KMS-11 (cell line): ENCODE results near the gene DENND5B.

ENCODE experiments used
- H2AFZ ChIP-seq: fragments of 200-600 bp; sonication (generic); 2 replicates; pipeline ENCODE4 v1.6.1; 2016; ENCODE audit warnings: antibody characterized with exemption, mixed run types, low read depth
- H3K27ac ChIP-seq: fragments of 200-600 bp; sonication (generic); 2 replicates; pipeline ENCODE4 v1.6.1; 2016; ENCODE audit warnings: mild to moderate bottlenecking, mixed run types
- H3K27me3 ChIP-seq: fragments of 200-600 bp; sonication (generic); 2 replicates; pipeline ENCODE4 v1.6.1; 2017; ENCODE audit warnings: mild to moderate bottlenecking, low read depth, mixed run types, moderate library complexity; ENCODE audit not compliant: insufficient read depth
- H3K36me3 ChIP-seq: fragments of 200-600 bp; sonication (generic); 2 replicates; pipeline ENCODE4 v1.6.1; 2017; ENCODE audit warnings: mild to moderate bottlenecking, mixed run types; ENCODE audit not compliant: insufficient read depth
- H3K4me1 ChIP-seq: fragments of 200-600 bp; sonication (generic); 2 replicates; pipeline ENCODE4 v1.6.1; 2016; ENCODE audit warnings: mild to moderate bottlenecking, low read depth, mixed run types; ENCODE audit not compliant: poor library complexity, severe bottlenecking
- H3K4me2 ChIP-seq: fragments of 200-600 bp; sonication (generic); 2 replicates; pipeline ENCODE4 v1.7.0; 2016; ENCODE audit warnings: mild to moderate bottlenecking, mixed run types
- H3K4me3 ChIP-seq: fragments of 200-600 bp; sonication (generic); IDR thresholded peaks from 2 replicates; pipeline ENCODE4 v1.6.1; 2017; ENCODE audit warnings: low read depth, low read length, mixed read lengths; ENCODE audit not compliant: insufficient read depth
- H3K79me2 ChIP-seq: fragments of 200-600 bp; sonication (generic); 2 replicates; pipeline ENCODE4 v1.6.1; 2016; ENCODE audit warnings: low read depth, mixed run types; ENCODE audit not compliant: insufficient read depth
- H3K9ac ChIP-seq: fragments of 200-600 bp; sonication (generic); 2 replicates; pipeline ENCODE4 v1.6.1; 2016; ENCODE audit warnings: mild to moderate bottlenecking, mixed run types
- H4K20me1 ChIP-seq: fragments of 200-600 bp; sonication (generic); 2 replicates; pipeline ENCODE4 v1.6.1; 2016; ENCODE audit warnings: mild to moderate bottlenecking, mixed run types; ENCODE audit not compliant: insufficient read depth
- TF ChIP-seq, protein P1 (sequence below): fragments of 200-600 bp; sonication (generic); conservative IDR thresholded peaks from 2 replicates; pipeline ENCODE4 v1.6.1; 2017; ENCODE audit warnings: low read depth, mild to moderate bottlenecking, antibody characterized with exemption, low read length, moderate library complexity, mixed read lengths

DENND5B gene

DNA sequence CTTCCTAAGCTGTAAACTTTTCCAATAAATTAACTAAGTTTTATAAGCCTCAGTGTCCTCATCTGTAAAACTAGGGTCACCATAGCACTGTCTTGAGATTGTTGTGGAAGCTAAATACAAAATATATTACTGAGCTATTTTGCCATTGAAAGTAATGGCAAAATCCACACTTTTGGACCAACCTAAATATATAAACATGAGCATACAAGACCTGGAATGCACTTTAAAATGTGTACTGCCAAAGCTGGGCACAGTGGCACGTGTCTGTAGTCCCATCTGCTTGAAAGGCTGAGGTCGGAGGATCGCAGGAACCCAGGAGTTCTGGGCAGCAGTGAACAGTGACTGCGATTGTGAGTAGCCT lies 235.2 kb downstream of the DENND5B start:
- Histone ChIP-seq H3K9ac (no peak overlapping the region), H3K27ac (no peak overlapping the region), H3K27me3 (no peaks in the 10 kb centered on the region), H3K79me2 (no peaks in the 10 kb centered on the region), H3K4me2 (no peak overlapping the region), H3K4me3 (no peak overlapping the region), H3K36me3 (no peaks in the 10 kb centered on the region), H2AFZ (no peak overlapping the region), H3K4me1 (no peaks in the 10 kb centered on the region), H4K20me1 (no peaks in the 10 kb centered on the region)
- TF ChIP-seq, protein P1, sequence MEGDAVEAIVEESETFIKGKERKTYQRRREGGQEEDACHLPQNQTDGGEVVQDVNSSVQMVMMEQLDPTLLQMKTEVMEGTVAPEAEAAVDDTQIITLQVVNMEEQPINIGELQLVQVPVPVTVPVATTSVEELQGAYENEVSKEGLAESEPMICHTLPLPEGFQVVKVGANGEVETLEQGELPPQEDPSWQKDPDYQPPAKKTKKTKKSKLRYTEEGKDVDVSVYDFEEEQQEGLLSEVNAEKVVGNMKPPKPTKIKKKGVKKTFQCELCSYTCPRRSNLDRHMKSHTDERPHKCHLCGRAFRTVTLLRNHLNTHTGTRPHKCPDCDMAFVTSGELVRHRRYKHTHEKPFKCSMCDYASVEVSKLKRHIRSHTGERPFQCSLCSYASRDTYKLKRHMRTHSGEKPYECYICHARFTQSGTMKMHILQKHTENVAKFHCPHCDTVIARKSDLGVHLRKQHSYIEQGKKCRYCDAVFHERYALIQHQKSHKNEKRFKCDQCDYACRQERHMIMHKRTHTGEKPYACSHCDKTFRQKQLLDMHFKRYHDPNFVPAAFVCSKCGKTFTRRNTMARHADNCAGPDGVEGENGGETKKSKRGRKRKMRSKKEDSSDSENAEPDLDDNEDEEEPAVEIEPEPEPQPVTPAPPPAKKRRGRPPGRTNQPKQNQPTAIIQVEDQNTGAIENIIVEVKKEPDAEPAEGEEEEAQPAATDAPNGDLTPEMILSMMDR, result no peak

DNA sequence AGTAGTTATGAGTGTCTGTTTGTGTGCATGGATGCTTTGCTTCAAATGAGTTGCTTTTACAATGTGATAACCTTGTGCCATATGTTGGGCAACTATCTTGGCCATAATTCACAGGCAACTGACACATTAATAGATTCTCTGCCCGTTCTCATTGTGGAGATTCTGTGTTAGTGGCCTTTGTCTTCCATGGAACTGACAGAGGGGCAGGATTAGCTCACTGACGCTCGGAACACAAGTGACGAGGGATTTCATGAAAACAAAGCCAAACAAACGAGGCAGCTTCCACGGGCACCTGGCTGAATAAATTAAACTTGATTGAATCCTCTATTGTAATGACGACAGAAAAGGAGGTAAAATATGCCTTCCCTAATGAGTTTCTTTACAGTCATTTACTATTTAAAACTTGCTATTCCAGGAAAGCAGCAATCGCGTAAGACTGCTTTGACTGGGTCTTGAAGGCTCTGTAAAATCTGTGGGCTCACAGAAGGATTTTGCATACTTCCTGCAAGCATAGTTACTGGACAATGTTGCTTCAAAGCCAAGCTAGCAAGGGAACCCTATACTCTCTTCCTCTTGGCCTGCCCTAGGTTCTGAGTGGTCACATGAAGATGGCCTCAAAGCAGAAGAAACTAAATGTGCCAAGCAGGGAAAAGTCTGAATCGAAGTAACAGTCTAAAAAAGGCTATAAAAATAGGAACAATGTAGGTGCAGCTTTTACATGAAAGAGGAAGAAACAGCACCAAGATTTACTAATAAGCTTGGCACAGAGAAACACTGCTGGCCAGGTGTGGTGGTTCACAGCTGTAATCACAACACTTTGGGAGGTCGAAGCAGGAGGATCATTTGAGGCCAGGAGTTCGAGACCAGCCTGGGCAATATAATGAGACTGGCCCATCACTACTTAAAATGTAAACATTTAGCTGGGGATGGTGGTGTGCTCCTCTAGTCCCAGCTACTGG lies 236.9 kb downstream of the DENND5B start:
- Histone ChIP-seq H3K4me2 (no peak overlapping the region), H3K4me3 (no peak overlapping the region), H2AFZ (no peak overlapping the region), H3K79me2 (no peaks in the 10 kb centered on the region), H4K20me1 (no peaks in the 10 kb centered on the region), H3K27me3 (no peaks in the 10 kb centered on the region), H3K9ac (no peak overlapping the region), H3K27ac (no peak overlapping the region), H3K36me3 (no peaks in the 10 kb centered on the region), H3K4me1 (no peaks in the 10 kb centered on the region)
- TF ChIP-seq, protein P1, result no peak

DNA sequence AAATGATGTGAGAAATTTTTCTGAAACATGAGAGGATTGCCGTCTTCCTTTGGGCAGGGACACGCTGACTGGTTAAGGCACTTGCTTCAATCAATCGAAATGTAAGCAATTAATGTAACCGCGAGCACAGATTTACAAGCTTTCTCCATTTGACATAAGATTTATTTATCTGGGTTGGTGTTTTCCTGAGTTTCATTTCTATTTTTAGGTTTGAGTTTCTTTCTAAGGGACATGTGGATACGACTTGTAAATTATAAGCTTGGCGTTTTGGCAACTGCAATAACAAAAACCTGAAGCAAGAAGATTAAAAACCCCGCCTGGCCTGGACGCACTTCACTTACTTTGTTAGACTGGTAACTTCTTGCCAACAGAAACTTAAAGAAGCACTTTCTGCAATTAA lies 244.7 kb downstream of the DENND5B start:
- Histone ChIP-seq H3K36me3 (no peaks in the 10 kb centered on the region), H3K27ac (no peak overlapping the region), H3K79me2 (no peaks in the 10 kb centered on the region), H3K4me1 (no peaks in the 10 kb centered on the region), H3K9ac (no peak overlapping the region), H3K27me3 (no peaks in the 10 kb centered on the region), H2AFZ (no peak overlapping the region), H3K4me3 (no peak overlapping the region), H3K4me2 (no peak overlapping the region), H4K20me1 (no peaks in the 10 kb centered on the region)
- TF ChIP-seq, protein P1, result no peak

DNA sequence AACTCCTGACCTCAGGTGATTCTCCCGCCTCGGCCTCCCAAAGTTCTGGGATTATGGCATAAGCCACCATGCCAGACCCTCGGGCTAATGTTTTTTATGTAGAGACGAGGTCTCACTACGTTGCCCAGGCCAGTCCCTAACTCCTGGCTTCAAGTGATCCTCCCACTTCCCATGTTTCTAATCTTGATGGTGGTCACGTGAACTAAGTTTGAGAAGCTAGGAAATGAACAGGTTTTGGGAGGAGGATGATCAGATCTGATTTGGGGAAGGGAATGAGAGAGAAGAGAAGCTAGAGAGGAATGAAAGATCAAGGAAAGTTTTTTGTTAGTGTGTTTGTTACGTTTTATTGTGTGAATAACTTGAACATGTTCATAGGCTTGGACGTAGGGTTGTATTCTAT lies 247.8 kb downstream of the DENND5B start:
- Histone ChIP-seq H3K79me2 (no peaks in the 10 kb centered on the region), H3K27ac (no peak overlapping the region), H3K9ac (no peak overlapping the region), H3K4me3 (no peak overlapping the region), H3K4me2 (no peak overlapping the region), H3K36me3 (no peaks in the 10 kb centered on the region), H2AFZ (no peak overlapping the region), H3K27me3 (no peaks in the 10 kb centered on the region), H4K20me1 (no peaks in the 10 kb centered on the region), H3K4me1 (no peaks in the 10 kb centered on the region)
- TF ChIP-seq, protein P1, result no peak
